ENCODE measurements around the gene CLPTM1.

- no peak for TF ChIP-seq POLR2A (IDR thresholded peaks at IDR 0.05)
- no peak for TF ChIP-seq CTCF (IDR thresholded peaks at IDR 0.05)
- TF ChIP-seq EP300 (IDR thresholded peaks at IDR 0.05): no peak
These were observed 15.5 kb upstream of the CLPTM1 start for GRCh38 chr19:44939668-44940067.
